ENCODE data around the gene WDR5.

The WDR5 gene

GRCh38 chr9:134127065-134127580 is 8.8 kb upstream of the WDR5 start:
- DNase-seq (no peak), ATAC-seq (no peak)
- Mint-ChIP-seq H3K27me3 (no peaks in the 10 kb centered on the region), H3K36me3 (ENCODE audit: low read depth) (no peaks in the 10 kb centered on the region), H3K27ac (no peak overlapping the region), H3K4me3 (no peak overlapping the region), H3K9me3 (no peaks in the 10 kb centered on the region), H3K4me1 (peaks cover 5% of the 10 kb centered on the region)

GRCh38 chr9:134127616-134128015 is 8.3 kb upstream of the WDR5 start:
- Mint-ChIP-seq H3K4me1 (peaks cover 5% of the 10 kb centered on the region), H3K4me3 (no peak overlapping the region), H3K27ac (no peak overlapping the region), H3K9me3 (no peaks in the 10 kb centered on the region), H3K36me3 (ENCODE audit: low read depth) (no peaks in the 10 kb centered on the region), H3K27me3 (no peaks in the 10 kb centered on the region)
- ATAC-seq, result no peak
- DNase-seq, result no peak

- H3K27ac Mint-ChIP-seq, result no peak overlapping the region
- H3K4me1 Mint-ChIP-seq, result no peaks in the 10 kb centered on the region
- H3K4me3 Mint-ChIP-seq, result no peak overlapping the region
- no peaks in the 10 kb centered on the region for H3K27me3 Mint-ChIP-seq
- DNase-seq, result no peak
- no peaks in the 10 kb centered on the region for H3K36me3 Mint-ChIP-seq (ENCODE audit: low read depth)
- H3K9me3 Mint-ChIP-seq, result no peaks in the 10 kb centered on the region
- no peak for ATAC-seq
Observed at GRCh38 chr9:134128727-134129679, 6.9 kb upstream of the WDR5 start.

- H3K9me3 Mint-ChIP-seq, result no peaks in the 10 kb centered on the region
- ATAC-seq (no peak), DNase-seq (no peak)
- no peaks in the 10 kb centered on the region for H3K36me3 Mint-ChIP-seq (ENCODE audit: low read depth)
- no peaks in the 10 kb centered on the region for H3K27me3 Mint-ChIP-seq
- no peak overlapping the region for H3K4me3 Mint-ChIP-seq
- peaks cover 9% of the 10 kb centered on the region for H3K4me1 Mint-ChIP-seq
- H3K27ac Mint-ChIP-seq, result no peak overlapping the region
Observed at GRCh38 chr9:134130503-134131375, 5.1 kb upstream of the WDR5 start.

GRCh38 chr9:134131471-134132207 is 4.2 kb upstream of the WDR5 start:
- Mint-ChIP-seq H3K27ac (no peak overlapping the region), H3K4me3 (no peak overlapping the region), H3K4me1 (peaks cover 10% of the 10 kb centered on the region), H3K36me3 (ENCODE audit: low read depth) (peaks cover under 1% of the 10 kb centered on the region), H3K27me3 (no peaks in the 10 kb centered on the region), H3K9me3 (no peaks in the 10 kb centered on the region)
- DNase-seq (no peak), ATAC-seq (no peak)

GRCh38 chr9:134132208-134132870 is 3.5 kb upstream of the WDR5 start:
- H3K4me1 Mint-ChIP-seq, result peaks cover 15% of the 10 kb centered on the region
- no peak overlapping the region for H3K4me3 Mint-ChIP-seq
- H3K27me3 Mint-ChIP-seq, result no peaks in the 10 kb centered on the region
- H3K36me3 Mint-ChIP-seq (ENCODE audit: low read depth), result peaks cover 2% of the 10 kb centered on the region
- H3K9me3 Mint-ChIP-seq, result no peaks in the 10 kb centered on the region
- DNase-seq (no peak), ATAC-seq (no peak)
- H3K27ac Mint-ChIP-seq, result no peak overlapping the region

- Mint-ChIP-seq H3K9me3 (no peaks in the 10 kb centered on the region), H3K27me3 (no peaks in the 10 kb centered on the region), H3K4me1 (peaks cover 30% of the 10 kb centered on the region), H3K27ac (peak overlapping the region; percentile 76), H3K36me3 (ENCODE audit: low read depth) (peaks cover 15% of the 10 kb centered on the region), H3K4me3 (peak overlapping the region; percentile 83)
- no peak for DNase-seq
- ATAC-seq, result no peak
Observed at GRCh38 chr9:134134949-134135342, 936 bp upstream of the WDR5 start.

GRCh38 chr9:134136118-134136995 is 475 bp downstream of the WDR5 start:
- Mint-ChIP-seq H3K27me3 (no peaks in the 10 kb centered on the region), H3K27ac (peak overlapping the region; percentile 84), H3K4me3 (peak overlapping the region; percentile 92), H3K9me3 (no peaks in the 10 kb centered on the region), H3K4me1 (peaks cover 30% of the 10 kb centered on the region), H3K36me3 (ENCODE audit: low read depth) (peaks cover 26% of the 10 kb centered on the region)
- DNase-seq (peak; percentile 15), ATAC-seq (peak; percentile 6)

GRCh38 chr9:134136996-134137299 is 1.1 kb downstream of the WDR5 start:
- no peaks in the 10 kb centered on the region for H3K9me3 Mint-ChIP-seq
- peak overlapping the region; percentile 84 for H3K27ac Mint-ChIP-seq
- H3K4me1 Mint-ChIP-seq, result peaks cover 30% of the 10 kb centered on the region
- no peak for DNase-seq
- no peak for ATAC-seq
- no peaks in the 10 kb centered on the region for H3K27me3 Mint-ChIP-seq
- peak overlapping the region; percentile 92 for H3K4me3 Mint-ChIP-seq
- H3K36me3 Mint-ChIP-seq (ENCODE audit: low read depth), result peaks cover 32% of the 10 kb centered on the region

GRCh38 chr9:134138292-134138691 is 2.4 kb downstream of the WDR5 start:
- no peaks in the 10 kb centered on the region for H3K9me3 Mint-ChIP-seq
- peak overlapping the region; percentile 34 for H3K27ac Mint-ChIP-seq
- H3K36me3 Mint-ChIP-seq (ENCODE audit: low read depth), result peaks cover 40% of the 10 kb centered on the region
- ATAC-seq (no peak), DNase-seq (no peak)
- no peaks in the 10 kb centered on the region for H3K27me3 Mint-ChIP-seq
- H3K4me3 Mint-ChIP-seq, result peak overlapping the region; percentile 92
- H3K4me1 Mint-ChIP-seq, result peaks cover 30% of the 10 kb centered on the region

GRCh38 chr9:134139081-134139480 is 3.2 kb downstream of the WDR5 start:
- DNase-seq (no peak), ATAC-seq (no peak)
- Mint-ChIP-seq H3K4me1 (peaks cover 30% of the 10 kb centered on the region), H3K27me3 (no peaks in the 10 kb centered on the region), H3K27ac (no peak overlapping the region), H3K4me3 (no peak overlapping the region), H3K36me3 (ENCODE audit: low read depth) (peaks cover 40% of the 10 kb centered on the region), H3K9me3 (no peaks in the 10 kb centered on the region)

- Mint-ChIP-seq H3K27ac (no peak overlapping the region), H3K4me3 (no peak overlapping the region), H3K9me3 (no peaks in the 10 kb centered on the region), H3K27me3 (no peaks in the 10 kb centered on the region), H3K36me3 (ENCODE audit: low read depth) (peaks cover 51% of the 10 kb centered on the region), H3K4me1 (peaks cover 18% of the 10 kb centered on the region)
- DNase-seq, result no peak
- ATAC-seq, result no peak
Observed at GRCh38 chr9:134141906-134142305, 6.0 kb downstream of the WDR5 start.

- H3K27me3 Mint-ChIP-seq, result no peaks in the 10 kb centered on the region
Observed at GRCh38 chr9:134144801-134145200, 8.9 kb downstream of the WDR5 start.

More at GRCh38 chr9:134144801-134145200, 8.9 kb downstream of the WDR5 start:
- Mint-ChIP-seq H3K27ac (no peak overlapping the region), H3K36me3 (ENCODE audit: low read depth) (peaks cover 54% of the 10 kb centered on the region), H3K4me3 (no peak overlapping the region), H3K4me1 (no peaks in the 10 kb centered on the region), H3K9me3 (no peaks in the 10 kb centered on the region)
- no peak for DNase-seq
- ATAC-seq, result no peak
